WTC11 (cell line): Measurements from ENCODE around the gene SLC30A3. TPM values are rescaled to one million over a fixed set of nuclear protein-coding genes. Genes with fewer than 3 reads are reported as not detected.

Experiments used
- ATAC-seq: fragments of 200-7000 bp; cut with Tn5 transposase; 2 replicates; pipeline ENCODE4 v1.10.0; 2021; ENCODE audit warnings: mild to moderate bottlenecking, moderate library complexity
- CTCF ChIA-PET: fragments of 300-600 bp; sonication (Branson Sonifier 250); formaldehyde crosslinking; loops from one replicate; lab custom pipeline; 2021; ENCODE audit warnings: antibody characterized with exemption; lab: Charles Lee
- POLR2A ChIA-PET: fragments of 350-600 bp; sonication (Branson Sonifier 250); formaldehyde crosslinking; loops from one replicate; lab custom pipeline; 2021; ENCODE audit warnings: antibody characterized with exemption; lab: Charles Lee
- DNase-seq: peaks from one replicate; pipeline ENCODE4 v3.0.0; 2021; ENCODE audit warnings: low spot score
- H3K27ac Mint-ChIP-seq: 2 replicates; pipeline ENCODE4 v1.8.0; 2021; ENCODE audit warnings: mixed read lengths
- H3K27me3 Mint-ChIP-seq: 2 replicates; pipeline ENCODE4 v1.8.0; 2021; ENCODE audit warnings: low read depth, mild to moderate bottlenecking, moderate library complexity, mixed read lengths
- H3K36me3 Mint-ChIP-seq: 2 replicates; pipeline ENCODE4 v1.8.0; 2021; ENCODE audit warnings: mixed read lengths
- H3K4me1 Mint-ChIP-seq: 2 replicates; pipeline ENCODE4 v1.8.0; 2022; ENCODE audit warnings: mixed read lengths
- H3K4me3 Mint-ChIP-seq: 2 replicates; pipeline ENCODE4 v1.8.0; 2021; ENCODE audit warnings: mild to moderate bottlenecking, moderate library complexity, mixed read lengths
- H3K9me3 Mint-ChIP-seq: 2 replicates; pipeline ENCODE4 v1.8.0; 2021; ENCODE audit warnings: mixed read lengths
- ESRRA ChIP-seq: sonication (generic); formaldehyde crosslinking; IDR thresholded peaks from 2 replicates; pipeline ENCODE4 v1.8.1; 2022; ENCODE audit warnings: mild to moderate bottlenecking, missing genetic modification reagents, borderline replicate concordance
- NR3C1 ChIP-seq: sonication (generic); formaldehyde crosslinking; conservative IDR thresholded peaks from 2 replicates; pipeline ENCODE4 v1.8.1; 2023; ENCODE audit warnings: low read depth, mild to moderate bottlenecking, missing genetic modification reagents
- OVOL2 ChIP-seq: fragments of 250-450 bp; sonication (Bioruptor Pico); IDR thresholded peaks from 2 replicates; pipeline ENCODE4 v1.9.0; 2021; ENCODE audit warnings: mild to moderate bottlenecking, borderline replicate concordance
- RORB ChIP-seq: fragments of 250-450 bp; sonication (Bioruptor Pico); IDR thresholded peaks from 2 replicates; pipeline ENCODE4 v1.9.0; 2021; ENCODE audit warnings: mild to moderate bottlenecking
- SOX15 ChIP-seq: fragments of 250-450 bp; sonication (Bioruptor Pico); IDR thresholded peaks from 2 replicates; pipeline ENCODE4 v1.9.0; 2021; ENCODE audit warnings: mild to moderate bottlenecking
- ZNF219 ChIP-seq: sonication (generic); formaldehyde crosslinking; IDR thresholded peaks from 2 replicates; pipeline ENCODE4 v1.8.0; 2023; ENCODE audit warnings: missing genetic modification reagents, mild to moderate bottlenecking, borderline replicate concordance
- ZNF232 ChIP-seq: sonication (generic); formaldehyde crosslinking; IDR thresholded peaks from 2 replicates; pipeline ENCODE4 v1.8.0; 2022; ENCODE audit warnings: mild to moderate bottlenecking, missing genetic modification reagents
- ZNF396 ChIP-seq: fragments of 250-450 bp; sonication (Bioruptor Pico); IDR thresholded peaks from 2 replicates; pipeline ENCODE4 v1.8.0; 2021; ENCODE audit warnings: mild to moderate bottlenecking, moderate library complexity, borderline replicate concordance
- total RNA-seq: library from RNA; stranded (reverse); gene quantifications from 3 replicates; pipeline ENCODE4 v1.2.3, GENCODE V29; 2021
- TF ChIP-seq, protein P1 (sequence below): sonication (generic); formaldehyde crosslinking; IDR thresholded peaks from 2 replicates; pipeline ENCODE4 v1.8.0; 2022; ENCODE audit warnings: mild to moderate bottlenecking, missing genetic modification reagents
- TF ChIP-seq, protein P2 (sequence below): fragments of 250-450 bp; sonication (Bioruptor Pico); IDR thresholded peaks from 2 replicates; pipeline ENCODE4 v1.9.0; 2021; ENCODE audit warnings: mild to moderate bottlenecking
- TF ChIP-seq, protein P3 (sequence below): sonication (generic); formaldehyde crosslinking; IDR thresholded peaks from 2 replicates; pipeline ENCODE4 v1.8.0; 2022; ENCODE audit warnings: mild to moderate bottlenecking, missing genetic modification reagents
- TF ChIP-seq, protein P4 (sequence below): sonication (generic); formaldehyde crosslinking; IDR thresholded peaks from 2 replicates; pipeline ENCODE4 v1.8.0; 2023; ENCODE audit warnings: missing genetic modification reagents
- TF ChIP-seq, protein P5 (sequence below): fragments of 250-450 bp; sonication (Bioruptor Pico); IDR thresholded peaks from 2 replicates; pipeline ENCODE4 v1.8.0; 2021; ENCODE audit warnings: mild to moderate bottlenecking
- TF ChIP-seq, protein P6 (sequence below): sonication (generic); formaldehyde crosslinking; IDR thresholded peaks from 2 replicates; pipeline ENCODE4 v1.8.0; 2023; ENCODE audit warnings: mild to moderate bottlenecking, missing genetic modification reagents
- TF ChIP-seq, protein P7 (sequence below): fragments of 250-450 bp; sonication (Bioruptor Pico); IDR thresholded peaks from 2 replicates; pipeline ENCODE4 v2.1.2; 2022; ENCODE audit warnings: mild to moderate bottlenecking, moderate library complexity

The SLC30A3 gene
- total RNA-seq, 1 experiment from 2014 or later, result 8.9 TPM

DNA sequence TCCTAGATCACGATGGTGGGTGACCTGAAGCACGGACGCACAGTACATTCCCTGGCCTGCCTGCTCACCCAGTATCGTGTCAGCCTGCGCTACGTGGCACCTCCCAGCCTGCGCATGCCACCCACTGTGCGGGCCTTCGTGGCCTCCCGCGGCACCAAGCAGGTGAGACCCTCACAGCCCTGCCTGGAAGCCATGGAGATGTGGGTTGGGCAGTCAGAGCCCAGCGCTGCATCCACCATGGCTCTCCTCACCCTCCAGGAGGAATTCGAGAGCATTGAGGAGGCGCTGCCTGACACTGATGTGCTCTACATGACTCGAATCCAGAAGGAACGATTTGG is 20.3 kb downstream of the SLC30A3 start (continued):
- TF ChIP-seq, protein P1, sequence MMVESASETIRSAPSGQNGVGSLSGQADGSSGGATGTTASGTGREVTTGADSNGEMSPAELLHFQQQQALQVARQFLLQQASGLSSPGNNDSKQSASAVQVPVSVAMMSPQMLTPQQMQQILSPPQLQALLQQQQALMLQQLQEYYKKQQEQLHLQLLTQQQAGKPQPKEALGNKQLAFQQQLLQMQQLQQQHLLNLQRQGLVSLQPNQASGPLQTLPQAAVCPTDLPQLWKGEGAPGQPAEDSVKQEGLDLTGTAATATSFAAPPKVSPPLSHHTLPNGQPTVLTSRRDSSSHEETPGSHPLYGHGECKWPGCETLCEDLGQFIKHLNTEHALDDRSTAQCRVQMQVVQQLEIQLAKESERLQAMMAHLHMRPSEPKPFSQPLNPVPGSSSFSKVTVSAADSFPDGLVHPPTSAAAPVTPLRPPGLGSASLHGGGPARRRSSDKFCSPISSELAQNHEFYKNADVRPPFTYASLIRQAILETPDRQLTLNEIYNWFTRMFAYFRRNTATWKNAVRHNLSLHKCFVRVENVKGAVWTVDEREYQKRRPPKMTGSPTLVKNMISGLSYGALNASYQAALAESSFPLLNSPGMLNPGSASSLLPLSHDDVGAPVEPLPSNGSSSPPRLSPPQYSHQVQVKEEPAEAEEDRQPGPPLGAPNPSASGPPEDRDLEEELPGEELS, result no peak
- TF ChIP-seq, protein P2, sequence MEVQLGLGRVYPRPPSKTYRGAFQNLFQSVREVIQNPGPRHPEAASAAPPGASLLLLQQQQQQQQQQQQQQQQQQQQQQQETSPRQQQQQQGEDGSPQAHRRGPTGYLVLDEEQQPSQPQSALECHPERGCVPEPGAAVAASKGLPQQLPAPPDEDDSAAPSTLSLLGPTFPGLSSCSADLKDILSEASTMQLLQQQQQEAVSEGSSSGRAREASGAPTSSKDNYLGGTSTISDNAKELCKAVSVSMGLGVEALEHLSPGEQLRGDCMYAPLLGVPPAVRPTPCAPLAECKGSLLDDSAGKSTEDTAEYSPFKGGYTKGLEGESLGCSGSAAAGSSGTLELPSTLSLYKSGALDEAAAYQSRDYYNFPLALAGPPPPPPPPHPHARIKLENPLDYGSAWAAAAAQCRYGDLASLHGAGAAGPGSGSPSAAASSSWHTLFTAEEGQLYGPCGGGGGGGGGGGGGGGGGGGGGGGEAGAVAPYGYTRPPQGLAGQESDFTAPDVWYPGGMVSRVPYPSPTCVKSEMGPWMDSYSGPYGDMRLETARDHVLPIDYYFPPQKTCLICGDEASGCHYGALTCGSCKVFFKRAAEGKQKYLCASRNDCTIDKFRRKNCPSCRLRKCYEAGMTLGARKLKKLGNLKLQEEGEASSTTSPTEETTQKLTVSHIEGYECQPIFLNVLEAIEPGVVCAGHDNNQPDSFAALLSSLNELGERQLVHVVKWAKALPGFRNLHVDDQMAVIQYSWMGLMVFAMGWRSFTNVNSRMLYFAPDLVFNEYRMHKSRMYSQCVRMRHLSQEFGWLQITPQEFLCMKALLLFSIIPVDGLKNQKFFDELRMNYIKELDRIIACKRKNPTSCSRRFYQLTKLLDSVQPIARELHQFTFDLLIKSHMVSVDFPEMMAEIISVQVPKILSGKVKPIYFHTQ (CRISPR knock-in tag), result no peak
- TF ChIP-seq, protein P3, sequence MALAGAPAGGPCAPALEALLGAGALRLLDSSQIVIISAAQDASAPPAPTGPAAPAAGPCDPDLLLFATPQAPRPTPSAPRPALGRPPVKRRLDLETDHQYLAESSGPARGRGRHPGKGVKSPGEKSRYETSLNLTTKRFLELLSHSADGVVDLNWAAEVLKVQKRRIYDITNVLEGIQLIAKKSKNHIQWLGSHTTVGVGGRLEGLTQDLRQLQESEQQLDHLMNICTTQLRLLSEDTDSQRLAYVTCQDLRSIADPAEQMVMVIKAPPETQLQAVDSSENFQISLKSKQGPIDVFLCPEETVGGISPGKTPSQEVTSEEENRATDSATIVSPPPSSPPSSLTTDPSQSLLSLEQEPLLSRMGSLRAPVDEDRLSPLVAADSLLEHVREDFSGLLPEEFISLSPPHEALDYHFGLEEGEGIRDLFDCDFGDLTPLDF (CRISPR knock-in tag), result no peak
- TF ChIP-seq NR3C1 (CRISPR knock-in tag), result no peak
- TF ChIP-seq, protein P4, sequence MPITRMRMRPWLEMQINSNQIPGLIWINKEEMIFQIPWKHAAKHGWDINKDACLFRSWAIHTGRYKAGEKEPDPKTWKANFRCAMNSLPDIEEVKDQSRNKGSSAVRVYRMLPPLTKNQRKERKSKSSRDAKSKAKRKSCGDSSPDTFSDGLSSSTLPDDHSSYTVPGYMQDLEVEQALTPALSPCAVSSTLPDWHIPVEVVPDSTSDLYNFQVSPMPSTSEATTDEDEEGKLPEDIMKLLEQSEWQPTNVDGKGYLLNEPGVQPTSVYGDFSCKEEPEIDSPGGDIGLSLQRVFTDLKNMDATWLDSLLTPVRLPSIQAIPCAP (CRISPR knock-in tag), result no peak

DNA sequence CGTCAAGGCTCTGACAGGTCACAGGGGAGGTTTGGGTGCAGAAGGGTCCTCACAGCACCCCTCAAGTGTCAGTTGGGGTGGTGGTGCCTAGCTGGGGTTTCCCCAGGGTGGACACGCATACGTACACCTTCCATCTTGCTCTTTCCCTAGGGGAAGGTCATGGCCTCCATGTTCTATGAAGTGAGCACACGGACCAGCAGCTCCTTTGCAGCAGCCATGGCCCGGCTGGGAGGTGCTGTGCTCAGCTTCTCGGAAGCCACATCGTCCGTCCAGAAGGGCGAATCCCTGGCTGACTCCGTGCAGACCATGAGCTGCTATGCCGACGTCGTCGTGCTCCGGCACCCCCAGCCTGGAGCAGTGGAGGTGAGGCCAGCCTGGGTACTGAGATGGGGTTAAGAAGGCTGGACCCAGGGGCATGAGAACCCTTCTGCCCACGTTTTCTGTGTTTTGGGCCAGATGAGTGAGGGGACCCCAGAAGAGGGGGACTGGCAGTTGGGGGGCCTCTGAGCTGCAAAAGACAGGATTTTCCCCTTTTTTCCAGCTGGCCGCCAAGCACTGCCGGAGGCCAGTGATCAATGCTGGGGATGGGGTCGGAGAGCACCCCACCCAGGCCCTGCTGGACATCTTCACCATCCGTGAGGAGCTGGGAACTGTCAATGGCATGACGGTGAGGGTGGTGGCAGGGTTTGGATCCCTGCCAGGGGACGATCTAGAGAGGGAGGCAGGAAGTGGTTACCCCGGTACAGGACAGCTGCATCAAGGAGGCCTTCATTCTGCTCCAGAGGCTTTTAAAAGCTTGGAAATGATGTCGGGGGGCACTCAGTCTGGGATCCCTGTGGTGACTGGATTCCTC is 20.9 kb downstream of the SLC30A3 start:
- H3K27me3 Mint-ChIP-seq, result no peaks in the 10 kb centered on the region
- H3K4me3 Mint-ChIP-seq, result no peak overlapping the region
- DNase-seq (no peak), ATAC-seq (no peak)
- no peaks in the 10 kb centered on the region for H3K4me1 Mint-ChIP-seq
- ChIA-PET POLR2A (no interaction called here), CTCF (interaction anchor here (1.2 to 1.5 kb wide), 3 partner anchors 11 to 59 kb away, joined by 3 to 4 read pairs (median 4); no protein-coding TSS in a partner anchor)
- H3K27ac Mint-ChIP-seq, result no peak overlapping the region
- H3K36me3 Mint-ChIP-seq, result peaks cover 72% of the 10 kb centered on the region
- TF ChIP-seq SOX15 (no peak), ZNF396 (CRISPR knock-in tag) (no peak), ZNF219 (CRISPR knock-in tag) (no peak), RORB (CRISPR knock-in tag) (no peak), OVOL2 (no peak), NR3C1 (CRISPR knock-in tag) (no peak), ESRRA (no peak), ZNF232 (CRISPR knock-in tag) (no peak)
- TF ChIP-seq, protein P3 (CRISPR knock-in tag), result no peak
- TF ChIP-seq, protein P5, sequence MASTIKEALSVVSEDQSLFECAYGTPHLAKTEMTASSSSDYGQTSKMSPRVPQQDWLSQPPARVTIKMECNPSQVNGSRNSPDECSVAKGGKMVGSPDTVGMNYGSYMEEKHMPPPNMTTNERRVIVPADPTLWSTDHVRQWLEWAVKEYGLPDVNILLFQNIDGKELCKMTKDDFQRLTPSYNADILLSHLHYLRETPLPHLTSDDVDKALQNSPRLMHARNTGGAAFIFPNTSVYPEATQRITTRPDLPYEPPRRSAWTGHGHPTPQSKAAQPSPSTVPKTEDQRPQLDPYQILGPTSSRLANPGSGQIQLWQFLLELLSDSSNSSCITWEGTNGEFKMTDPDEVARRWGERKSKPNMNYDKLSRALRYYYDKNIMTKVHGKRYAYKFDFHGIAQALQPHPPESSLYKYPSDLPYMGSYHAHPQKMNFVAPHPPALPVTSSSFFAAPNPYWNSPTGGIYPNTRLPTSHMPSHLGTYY (CRISPR knock-in tag), result no peak
- TF ChIP-seq, protein P6, sequence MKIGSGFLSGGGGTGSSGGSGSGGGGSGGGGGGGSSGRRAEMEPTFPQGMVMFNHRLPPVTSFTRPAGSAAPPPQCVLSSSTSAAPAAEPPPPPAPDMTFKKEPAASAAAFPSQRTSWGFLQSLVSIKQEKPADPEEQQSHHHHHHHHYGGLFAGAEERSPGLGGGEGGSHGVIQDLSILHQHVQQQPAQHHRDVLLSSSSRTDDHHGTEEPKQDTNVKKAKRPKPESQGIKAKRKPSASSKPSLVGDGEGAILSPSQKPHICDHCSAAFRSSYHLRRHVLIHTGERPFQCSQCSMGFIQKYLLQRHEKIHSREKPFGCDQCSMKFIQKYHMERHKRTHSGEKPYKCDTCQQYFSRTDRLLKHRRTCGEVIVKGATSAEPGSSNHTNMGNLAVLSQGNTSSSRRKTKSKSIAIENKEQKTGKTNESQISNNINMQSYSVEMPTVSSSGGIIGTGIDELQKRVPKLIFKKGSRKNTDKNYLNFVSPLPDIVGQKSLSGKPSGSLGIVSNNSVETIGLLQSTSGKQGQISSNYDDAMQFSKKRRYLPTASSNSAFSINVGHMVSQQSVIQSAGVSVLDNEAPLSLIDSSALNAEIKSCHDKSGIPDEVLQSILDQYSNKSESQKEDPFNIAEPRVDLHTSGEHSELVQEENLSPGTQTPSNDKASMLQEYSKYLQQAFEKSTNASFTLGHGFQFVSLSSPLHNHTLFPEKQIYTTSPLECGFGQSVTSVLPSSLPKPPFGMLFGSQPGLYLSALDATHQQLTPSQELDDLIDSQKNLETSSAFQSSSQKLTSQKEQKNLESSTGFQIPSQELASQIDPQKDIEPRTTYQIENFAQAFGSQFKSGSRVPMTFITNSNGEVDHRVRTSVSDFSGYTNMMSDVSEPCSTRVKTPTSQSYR, result no peak
- TF ChIP-seq, protein P7, sequence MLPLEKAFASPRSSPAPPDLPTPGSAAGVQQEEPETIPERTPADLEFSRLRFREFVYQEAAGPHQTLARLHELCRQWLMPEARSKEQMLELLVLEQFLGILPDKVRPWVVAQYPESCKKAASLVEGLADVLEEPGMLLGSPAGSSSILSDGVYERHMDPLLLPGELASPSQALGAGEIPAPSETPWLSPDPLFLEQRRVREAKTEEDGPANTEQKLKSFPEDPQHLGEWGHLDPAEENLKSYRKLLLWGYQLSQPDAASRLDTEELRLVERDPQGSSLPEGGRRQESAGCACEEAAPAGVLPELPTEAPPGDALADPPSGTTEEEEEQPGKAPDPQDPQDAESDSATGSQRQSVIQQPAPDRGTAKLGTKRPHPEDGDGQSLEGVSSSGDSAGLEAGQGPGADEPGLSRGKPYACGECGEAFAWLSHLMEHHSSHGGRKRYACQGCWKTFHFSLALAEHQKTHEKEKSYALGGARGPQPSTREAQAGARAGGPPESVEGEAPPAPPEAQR (CRISPR knock-in tag), result no peak
- H3K9me3 Mint-ChIP-seq, result no peaks in the 10 kb centered on the region
